Spinal cord (tissue), 10 donors: Measurements from ENCODE around the gene REG4. TPM values are rescaled to one million over a fixed set of nuclear protein-coding genes. Genes with fewer than 3 reads are reported as not detected.

Experiments used
- DNase-seq, 6 donors: peaks; one replicate each; pipeline versions ENCODE4 v3.0.0 to v3.0.0-alpha.2; 2013 to 2015; ENCODE audit warnings: low spot score in 6 of 6, low read depth in 4 of 6
- H3K27ac ChIP-seq: one replicate; pipeline ENCODE4 v1.5.1; 2013; ENCODE audit warnings: low read depth, low read length, control low read depth
- H3K27me3 ChIP-seq: one replicate; pipeline ENCODE4 v1.6.1; 2013; ENCODE audit warnings: low read length; ENCODE audit not compliant: control insufficient read depth, insufficient read depth
- H3K36me3 ChIP-seq: one replicate; pipeline ENCODE4 v1.6.1; 2013; ENCODE audit warnings: low read length; ENCODE audit not compliant: control insufficient read depth, insufficient read depth
- H3K4me1 ChIP-seq: one replicate; pipeline ENCODE4 v1.6.1; 2013; ENCODE audit warnings: low read length; ENCODE audit not compliant: control insufficient read depth, insufficient read depth
- H3K4me3 ChIP-seq: one replicate; pipeline ENCODE4 v1.5.1; 2013; ENCODE audit warnings: low read depth, low read length, control low read depth
- H3K9me3 ChIP-seq: one replicate; pipeline ENCODE4 v1.6.1; 2013; ENCODE audit warnings: low read length; ENCODE audit not compliant: control insufficient read depth, insufficient read depth
- WGBS: methylation state at CpG from one replicate; pipeline ENCODE4 v1.1.5; 2013; ENCODE audit warnings: missing lambda C conversion rate; ENCODE audit not compliant: insufficient coverage; 5-methylcytosine and 5-hydroxymethylcytosine counted together
- polyA plus RNA-seq, 2 donors: library from polyadenylated mRNA; unstranded; fragments of 120-200 nt; gene quantifications; one replicate each; pipeline ENCODE4 v1.2.1, GENCODE V29; 2013; ENCODE audit not compliant: insufficient read length in 2 of 2
- total RNA-seq, 2 donors: library from RNA; depleted of rRNA in 1 of 2; stranded (reverse); fragments of 120-200 nt in 1 of 2; fragments of >200 nt in 1 of 2; gene quantifications; one replicate each; pipeline versions ENCODE4 v1.2.3 to v1.2.4, GENCODE V29; 2013 to 2014
- donor health status: healthy.

The REG4 gene
- total and polyA plus RNA-seq, 4 donors, result not detected

GRCh38 chr1:119773711-119774241, 37.5 kb downstream of the REG4 start:
- 69% methylated on average over 3 of the region's 3 CpGs for WGBS
- no peak for DNase-seq
- no peak overlapping the region for H3K27ac ChIP-seq

DNA sequence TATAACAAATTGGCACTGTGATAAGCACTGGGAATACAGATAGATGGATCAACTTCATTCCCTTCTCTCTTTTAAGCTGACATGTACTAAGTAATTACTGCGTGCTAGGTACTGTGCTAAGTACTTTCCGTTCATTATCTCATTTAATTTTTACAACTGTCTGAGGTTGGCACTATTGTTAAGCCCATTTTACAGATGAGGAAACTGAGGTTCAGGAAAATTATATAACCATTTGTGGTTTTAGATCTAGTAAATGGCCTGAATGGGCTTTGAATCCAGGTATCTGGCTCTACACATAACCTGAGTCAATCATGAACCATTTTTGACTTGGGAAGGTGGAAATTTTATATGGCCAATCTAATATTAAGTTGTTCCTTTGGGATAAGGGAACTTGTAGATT, 39.0 kb downstream of the REG4 start:
- no peak for DNase-seq
- WGBS, result no CpG with 5 or more reads among the region's 2 CpGs
- Histone ChIP-seq H3K27ac (no peak overlapping the region), H3K36me3 (no peaks in the 10 kb centered on the region), H3K4me1 (peaks cover 4% of the 10 kb centered on the region), H3K27me3 (no peaks in the 10 kb centered on the region), H3K4me3 (no peak overlapping the region), H3K9me3 (no peaks in the 10 kb centered on the region)

More at GRCh38 chr1:119773711-119774241, 37.5 kb downstream of the REG4 start:
- no peaks in the 10 kb centered on the region for H3K27me3 ChIP-seq
- no peak overlapping the region for H3K4me3 ChIP-seq
- peaks cover 4% of the 10 kb centered on the region for H3K4me1 ChIP-seq
- H3K36me3 ChIP-seq, result no peaks in the 10 kb centered on the region
- no peaks in the 10 kb centered on the region for H3K9me3 ChIP-seq

DNA sequence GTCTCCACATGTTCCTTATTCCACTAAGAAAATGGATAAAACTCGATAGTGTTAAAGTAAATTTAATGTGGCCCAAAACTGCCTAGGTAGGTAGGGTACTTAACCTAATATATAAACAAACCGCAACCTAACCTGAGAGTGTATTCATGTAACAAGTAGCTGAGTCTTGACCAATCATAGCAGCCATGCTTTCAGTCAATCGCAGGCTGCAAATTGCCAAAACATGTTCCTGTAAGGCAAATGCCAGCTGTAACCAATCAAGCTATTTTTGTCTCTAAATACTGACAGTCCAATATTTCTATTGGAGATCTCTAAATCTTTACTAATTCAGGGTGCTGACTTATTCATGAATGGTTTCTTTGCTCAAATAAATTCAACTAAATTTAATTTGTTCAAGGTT, 39.5 kb downstream of the REG4 start:
- H3K27ac ChIP-seq, result no peak overlapping the region
- H3K4me3 ChIP-seq, result no peak overlapping the region
- no peaks in the 10 kb centered on the region for H3K27me3 ChIP-seq
- no peak for DNase-seq
- peaks cover 4% of the 10 kb centered on the region for H3K4me1 ChIP-seq
- no peaks in the 10 kb centered on the region for H3K9me3 ChIP-seq
- H3K36me3 ChIP-seq, result no peaks in the 10 kb centered on the region
- WGBS, result 100% methylated on average over 2 of the region's 3 CpGs

GRCh38 chr1:119771016-119771415, 40.2 kb downstream of the REG4 start:
- Histone ChIP-seq H3K27ac (no peak overlapping the region), H3K4me1 (peaks cover 7% of the 10 kb centered on the region), H3K27me3 (no peaks in the 10 kb centered on the region), H3K9me3 (no peaks in the 10 kb centered on the region), H3K4me3 (no peak overlapping the region), H3K36me3 (no peaks in the 10 kb centered on the region)
- 28% methylated on average over 2 of the region's 2 CpGs for WGBS
- peak in 3 of 6 donors; percentile 9 to 76 (median 74) for DNase-seq

DNA sequence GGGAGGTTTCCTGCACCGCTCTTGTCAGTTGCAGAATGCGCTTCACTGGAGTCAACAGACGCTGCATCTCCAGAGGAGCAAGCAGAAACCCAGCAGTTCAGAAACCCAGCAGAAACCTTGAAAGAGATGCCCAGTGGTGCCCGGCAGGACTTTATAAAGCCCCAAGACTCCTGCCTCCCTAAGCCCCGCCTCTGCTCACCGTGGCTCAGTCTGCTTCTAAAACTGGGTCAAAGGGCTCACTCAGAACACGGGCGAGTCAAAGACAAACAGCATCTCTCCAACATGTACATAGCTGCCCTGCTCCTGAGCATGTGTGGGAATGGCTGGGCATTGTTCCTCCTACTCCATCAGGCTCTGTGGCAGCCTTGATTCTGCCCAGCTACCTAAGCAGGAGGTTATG, 42.5 kb downstream of the REG4 start, which contains the start of gene HMGCS2:
HMGCS2 (minus strand) TSS at position 128 of the 400 bp plus-strand sequence; CDS start at position 67, 61 bp downstream.
- H3K4me3 ChIP-seq, result no peak within 1 kb of the TSS
- peaks cover 7% of the 10 kb centered on the region for H3K4me1 ChIP-seq
- H3K27ac ChIP-seq, result no peak within 1 kb of the TSS
- DNase-seq, result no peak
- no peaks in the 10 kb centered on the region for H3K27me3 ChIP-seq
- WGBS, result 64% methylated on average over 8 of the region's 8 CpGs
- H3K36me3 ChIP-seq, result no peaks in the 10 kb centered on the region
- H3K9me3 ChIP-seq, result no peaks in the 10 kb centered on the region

DNA sequence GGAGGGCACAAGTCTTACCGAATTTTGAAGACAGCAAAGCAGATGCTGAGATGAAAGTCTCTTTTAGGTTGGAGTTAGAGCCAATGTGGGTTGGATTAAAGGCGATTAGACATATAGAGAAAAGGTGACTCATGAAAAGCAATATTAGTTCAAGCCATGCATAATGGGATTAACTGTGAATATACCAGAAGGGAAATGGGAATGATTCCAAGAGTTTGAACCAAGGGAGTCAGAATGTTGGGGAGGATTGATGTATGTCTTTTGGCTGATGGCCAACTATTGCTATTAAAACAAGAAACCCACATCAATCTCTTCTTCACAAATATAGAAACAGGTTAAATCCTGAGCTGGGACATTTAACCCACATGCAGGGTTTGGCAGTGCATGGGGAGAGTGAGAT, 43.8 kb downstream of the REG4 start:
- Histone ChIP-seq H3K27me3 (no peaks in the 10 kb centered on the region), H3K4me3 (no peak overlapping the region), H3K36me3 (no peaks in the 10 kb centered on the region), H3K9me3 (no peaks in the 10 kb centered on the region), H3K27ac (no peak overlapping the region), H3K4me1 (peaks cover 7% of the 10 kb centered on the region)
- WGBS, result 58% methylated on average over 2 of the region's 2 CpGs
- DNase-seq, result no peak

- peak overlapping the region; percentile 37 for H3K27ac ChIP-seq
- 45% methylated on average over 3 of the region's 4 CpGs for WGBS
- H3K4me3 ChIP-seq, result no peak overlapping the region
Observed at GRCh38 chr1:119766374-119766794, 44.9 kb downstream of the REG4 start.

GRCh38 chr1:119764220-119764619, 47.0 kb downstream of the REG4 start:
- Histone ChIP-seq H3K9me3 (no peaks in the 10 kb centered on the region), H3K4me1 (peaks cover 3% of the 10 kb centered on the region), H3K36me3 (no peaks in the 10 kb centered on the region), H3K27ac (no peak overlapping the region), H3K4me3 (no peak overlapping the region), H3K27me3 (no peaks in the 10 kb centered on the region)
- 85% methylated on average over 5 of the region's 6 CpGs for WGBS
- no peak for DNase-seq

More at GRCh38 chr1:119766374-119766794, 44.9 kb downstream of the REG4 start:
- H3K36me3 ChIP-seq, result no peaks in the 10 kb centered on the region
- H3K9me3 ChIP-seq, result no peaks in the 10 kb centered on the region
- peak in 4 of 6 donors; percentile 14 to 56 (median 28) for DNase-seq
- no peaks in the 10 kb centered on the region for H3K27me3 ChIP-seq
- H3K4me1 ChIP-seq, result peaks cover 7% of the 10 kb centered on the region

GRCh38 chr1:119762953-119763352, 48.3 kb downstream of the REG4 start:
- DNase-seq, result no peak
- Histone ChIP-seq H3K4me1 (peaks cover 3% of the 10 kb centered on the region), H3K36me3 (no peaks in the 10 kb centered on the region), H3K27ac (no peak overlapping the region), H3K4me3 (no peak overlapping the region), H3K27me3 (no peaks in the 10 kb centered on the region), H3K9me3 (no peaks in the 10 kb centered on the region)
- no CpG with 5 or more reads among the region's 1 CpG for WGBS

DNA sequence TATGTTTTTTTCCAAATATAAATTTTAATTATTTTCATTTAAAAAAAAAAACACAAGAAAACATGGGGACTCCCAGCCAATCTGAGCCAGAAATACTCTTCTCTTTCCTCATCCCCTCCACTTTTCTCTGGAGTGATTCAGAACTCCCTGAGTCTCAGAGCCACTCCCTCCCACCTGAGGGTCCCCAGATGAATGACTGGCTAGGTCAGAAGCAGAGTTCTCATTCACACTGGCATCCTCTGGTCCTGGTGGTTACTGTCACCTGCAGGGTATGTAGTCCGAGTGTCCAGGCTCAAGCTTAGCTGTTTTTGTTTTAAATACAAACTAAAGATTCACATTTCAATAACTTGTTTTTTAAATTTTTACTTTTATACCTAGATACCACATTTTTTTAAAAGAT, 48.9 kb downstream of the REG4 start:
- no CpG with 5 or more reads among the region's 1 CpG for WGBS

More for the DNA sequence above, 48.9 kb downstream of the REG4 start:
- H3K4me3 ChIP-seq, result no peak overlapping the region
- no peaks in the 10 kb centered on the region for H3K36me3 ChIP-seq
- H3K4me1 ChIP-seq, result peaks cover 3% of the 10 kb centered on the region
- H3K9me3 ChIP-seq, result no peaks in the 10 kb centered on the region
- H3K27ac ChIP-seq, result no peak overlapping the region
- no peak for DNase-seq
- H3K27me3 ChIP-seq, result no peaks in the 10 kb centered on the region
